ENCODE results near the gene H2AZ2. TPM values are rescaled to one million over a fixed set of nuclear protein-coding genes. Genes with fewer than 3 reads are reported as not detected.

The H2AZ2 gene
- total RNA-seq, 1 donor from 2014 or later, result 156 TPM

DNA sequence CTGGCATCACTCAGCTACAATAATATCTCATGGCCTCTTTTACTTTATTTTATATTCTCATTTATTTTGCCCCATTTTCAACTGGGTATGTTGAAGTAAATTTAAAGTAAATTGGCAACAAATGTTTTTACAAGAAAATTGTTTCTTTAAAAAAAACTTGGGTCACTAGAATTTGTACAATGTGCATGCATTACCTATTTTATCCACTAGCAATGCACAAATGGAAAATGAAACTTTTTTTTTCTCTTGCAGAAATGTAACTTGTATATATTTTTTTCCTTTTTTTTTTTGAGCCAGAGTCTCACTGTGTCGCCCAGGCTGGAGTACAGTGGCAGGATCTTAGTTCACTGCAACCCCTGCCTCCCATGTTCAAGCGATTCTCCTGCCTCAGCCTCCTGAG is 10.3 kb upstream of the H2AZ2 start:
- Mint-ChIP-seq H3K27ac (no peak overlapping the region), H3K4me1 (peaks cover 4% of the 10 kb centered on the region), H3K4me3 (no peak overlapping the region), H3K36me3 (no peaks in the 10 kb centered on the region), H3K9me3 (no peaks in the 10 kb centered on the region), H3K27me3 (ENCODE audit: low read depth) (peaks cover 2% of the 10 kb centered on the region)
- TF ChIP-seq, protein P1, sequence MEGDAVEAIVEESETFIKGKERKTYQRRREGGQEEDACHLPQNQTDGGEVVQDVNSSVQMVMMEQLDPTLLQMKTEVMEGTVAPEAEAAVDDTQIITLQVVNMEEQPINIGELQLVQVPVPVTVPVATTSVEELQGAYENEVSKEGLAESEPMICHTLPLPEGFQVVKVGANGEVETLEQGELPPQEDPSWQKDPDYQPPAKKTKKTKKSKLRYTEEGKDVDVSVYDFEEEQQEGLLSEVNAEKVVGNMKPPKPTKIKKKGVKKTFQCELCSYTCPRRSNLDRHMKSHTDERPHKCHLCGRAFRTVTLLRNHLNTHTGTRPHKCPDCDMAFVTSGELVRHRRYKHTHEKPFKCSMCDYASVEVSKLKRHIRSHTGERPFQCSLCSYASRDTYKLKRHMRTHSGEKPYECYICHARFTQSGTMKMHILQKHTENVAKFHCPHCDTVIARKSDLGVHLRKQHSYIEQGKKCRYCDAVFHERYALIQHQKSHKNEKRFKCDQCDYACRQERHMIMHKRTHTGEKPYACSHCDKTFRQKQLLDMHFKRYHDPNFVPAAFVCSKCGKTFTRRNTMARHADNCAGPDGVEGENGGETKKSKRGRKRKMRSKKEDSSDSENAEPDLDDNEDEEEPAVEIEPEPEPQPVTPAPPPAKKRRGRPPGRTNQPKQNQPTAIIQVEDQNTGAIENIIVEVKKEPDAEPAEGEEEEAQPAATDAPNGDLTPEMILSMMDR (IDR thresholded peaks at IDR 0.05; ENCODE audit: unreplicated experiment), result peak; percentile 72
- DNase-seq (ENCODE audit: low spot score in 2 of 2, unreplicated experiment in 2 of 2), result no peak

DNA sequence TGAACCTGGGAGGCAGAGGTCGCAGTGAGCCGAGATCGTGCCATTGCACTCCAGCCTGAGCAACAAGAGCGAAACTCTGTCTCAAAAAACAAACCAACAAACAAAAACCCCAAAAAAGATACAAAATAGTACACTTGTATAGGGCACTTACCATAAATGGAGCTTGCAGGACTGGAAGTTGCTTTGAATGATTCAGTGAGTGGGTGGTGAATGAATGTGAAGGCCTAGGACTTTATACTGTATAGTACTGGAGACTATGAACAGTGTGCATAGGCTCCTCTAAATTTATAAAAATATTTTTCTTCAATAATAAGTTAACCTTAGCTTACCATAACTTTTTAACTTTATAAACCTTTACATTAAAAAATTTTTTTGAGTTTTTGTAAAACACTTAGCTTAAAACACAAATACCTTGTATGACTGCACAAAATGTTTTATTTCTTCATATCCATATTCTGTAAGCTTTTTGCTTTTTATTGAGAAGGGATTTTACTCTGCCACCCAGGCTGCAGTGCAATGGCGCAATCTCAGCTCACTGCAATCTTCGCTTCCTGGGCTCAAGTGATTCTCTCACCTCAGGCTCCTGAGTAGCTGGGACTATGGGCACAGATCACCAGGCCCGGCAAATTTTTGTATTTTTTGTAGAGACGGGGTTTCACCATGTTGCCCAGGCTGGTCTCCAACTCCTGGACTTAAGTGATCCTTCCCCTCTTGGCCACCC is 6.9 kb upstream of the H2AZ2 start:
- Mint-ChIP-seq H3K9me3 (no peaks in the 10 kb centered on the region), H3K36me3 (no peaks in the 10 kb centered on the region), H3K27ac (no peak overlapping the region), H3K4me1 (peaks cover 2% of the 10 kb centered on the region), H3K4me3 (no peak overlapping the region), H3K27me3 (ENCODE audit: low read depth) (no peaks in the 10 kb centered on the region)
- TF ChIP-seq, protein P1 (IDR thresholded peaks at IDR 0.05; ENCODE audit: unreplicated experiment), result no peak
- no peak for DNase-seq (ENCODE audit: low spot score in 2 of 2, unreplicated experiment in 2 of 2)

DNA sequence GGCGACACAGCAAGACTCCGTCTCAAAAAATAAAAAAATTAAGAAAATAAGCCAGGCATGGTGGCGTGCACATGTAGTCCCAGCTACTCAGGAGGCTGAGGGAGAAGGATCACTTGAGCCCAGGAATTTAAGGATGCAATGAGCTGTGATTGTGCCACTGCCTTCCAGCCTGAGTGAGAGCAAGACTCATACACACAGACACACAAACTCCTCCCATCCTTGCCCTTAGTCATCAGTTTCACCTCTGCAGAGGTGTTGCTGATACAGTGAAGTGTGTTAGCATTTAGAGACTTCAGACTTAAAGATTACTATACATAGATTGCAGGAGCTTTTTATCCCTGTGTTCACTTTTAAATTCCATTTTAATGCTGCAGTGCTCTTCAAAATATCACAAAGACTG is 5.5 kb upstream of the H2AZ2 start:
- H3K4me3 Mint-ChIP-seq, result no peak overlapping the region
- H3K36me3 Mint-ChIP-seq, result no peaks in the 10 kb centered on the region
- peaks cover 8% of the 10 kb centered on the region for H3K4me1 Mint-ChIP-seq
- no peaks in the 10 kb centered on the region for H3K9me3 Mint-ChIP-seq
- TF ChIP-seq, protein P1 (IDR thresholded peaks at IDR 0.05; ENCODE audit: unreplicated experiment), result no peak
- DNase-seq (ENCODE audit: low spot score in 2 of 2, unreplicated experiment in 2 of 2), result no peak
- H3K27me3 Mint-ChIP-seq (ENCODE audit: low read depth), result no peaks in the 10 kb centered on the region
- no peak overlapping the region for H3K27ac Mint-ChIP-seq

DNA sequence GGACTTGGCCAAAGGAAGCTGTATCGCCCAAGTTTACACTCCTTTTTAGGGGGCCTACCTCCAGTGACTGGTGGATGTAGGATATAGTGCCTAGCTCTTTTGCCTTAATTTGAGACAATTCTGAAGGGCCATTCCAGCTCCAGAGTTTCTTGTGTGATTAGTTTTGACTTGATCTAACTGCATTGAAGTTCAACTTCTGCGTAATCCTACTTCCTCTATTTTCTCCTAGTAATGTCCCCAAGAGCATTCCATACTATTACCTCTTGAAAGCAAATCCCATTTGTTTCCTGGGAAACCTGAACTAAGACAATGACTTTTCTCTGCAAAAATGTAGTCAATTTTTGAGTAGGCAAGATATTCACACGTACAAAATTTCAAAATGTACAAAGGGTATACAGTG is 4.7 kb upstream of the H2AZ2 start:
- no peak for DNase-seq (ENCODE audit: low spot score in 2 of 2, unreplicated experiment in 2 of 2)
- H3K4me1 Mint-ChIP-seq, result peaks cover 9% of the 10 kb centered on the region
- no peak overlapping the region for H3K27ac Mint-ChIP-seq
- TF ChIP-seq, protein P1 (IDR thresholded peaks at IDR 0.05; ENCODE audit: unreplicated experiment), result no peak
- no peaks in the 10 kb centered on the region for H3K9me3 Mint-ChIP-seq
- H3K36me3 Mint-ChIP-seq, result no peaks in the 10 kb centered on the region
- H3K27me3 Mint-ChIP-seq (ENCODE audit: low read depth), result no peaks in the 10 kb centered on the region
- H3K4me3 Mint-ChIP-seq, result no peak overlapping the region

DNA sequence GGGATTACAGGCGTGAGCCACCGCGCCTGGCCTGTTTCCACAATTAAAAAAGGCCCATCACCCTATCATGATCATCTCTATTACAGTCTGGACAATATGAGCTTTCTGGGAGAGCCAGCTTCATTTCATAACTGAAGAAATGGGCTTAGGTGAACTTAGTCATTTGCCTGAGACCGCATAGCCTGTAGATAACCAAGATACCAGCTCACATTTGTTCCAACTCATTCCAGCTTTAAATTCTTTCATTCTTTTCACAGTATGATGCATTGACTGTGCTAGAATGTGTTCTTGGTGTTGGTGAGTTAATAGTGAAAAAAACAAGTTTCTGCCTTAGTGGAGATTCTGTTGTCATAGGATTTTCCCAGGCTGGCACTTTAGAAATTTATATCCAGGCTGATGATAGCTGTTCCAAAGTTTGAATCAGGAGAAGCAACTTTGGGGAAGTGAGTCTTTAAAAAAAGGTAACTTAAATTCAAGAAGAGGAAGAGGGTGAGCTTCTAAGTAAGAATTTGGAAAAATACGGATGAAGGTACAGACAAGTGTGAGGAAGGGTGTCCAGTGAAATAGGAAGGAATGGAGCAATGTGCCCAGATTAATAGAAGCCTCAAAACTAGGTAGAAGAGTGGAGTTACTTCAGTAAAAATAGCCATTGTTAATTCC is 2.1 kb upstream of the H2AZ2 start:
- DNase-seq (ENCODE audit: low spot score in 2 of 2, unreplicated experiment in 2 of 2), result no peak
- no peaks in the 10 kb centered on the region for H3K9me3 Mint-ChIP-seq
- no peaks in the 10 kb centered on the region for H3K27me3 Mint-ChIP-seq (ENCODE audit: low read depth)
- no peaks in the 10 kb centered on the region for H3K36me3 Mint-ChIP-seq
- peak overlapping the region; percentile 96 for H3K4me3 Mint-ChIP-seq
- peak overlapping the region; percentile 25 for H3K27ac Mint-ChIP-seq
- H3K4me1 Mint-ChIP-seq, result peaks cover 27% of the 10 kb centered on the region
- TF ChIP-seq, protein P1 (IDR thresholded peaks at IDR 0.05; ENCODE audit: unreplicated experiment), result no peak
